GM21447 (cell line): ENCODE measurements around the gene CACNA1S.
A peak's percentile ranks its signal among the peaks of the same experiment; 100 is the strongest.

Experiments used
- ATAC-seq: cut with Tn5 transposase; IDR thresholded peaks from one replicate; pipeline ENCODE4 v1.9.1; 2021; ENCODE audit not compliant: unreplicated experiment

CACNA1S gene

GRCh38 chr1:201068976-201069375 is 43.2 kb downstream of the CACNA1S start:
- no peak for ATAC-seq

DNA sequence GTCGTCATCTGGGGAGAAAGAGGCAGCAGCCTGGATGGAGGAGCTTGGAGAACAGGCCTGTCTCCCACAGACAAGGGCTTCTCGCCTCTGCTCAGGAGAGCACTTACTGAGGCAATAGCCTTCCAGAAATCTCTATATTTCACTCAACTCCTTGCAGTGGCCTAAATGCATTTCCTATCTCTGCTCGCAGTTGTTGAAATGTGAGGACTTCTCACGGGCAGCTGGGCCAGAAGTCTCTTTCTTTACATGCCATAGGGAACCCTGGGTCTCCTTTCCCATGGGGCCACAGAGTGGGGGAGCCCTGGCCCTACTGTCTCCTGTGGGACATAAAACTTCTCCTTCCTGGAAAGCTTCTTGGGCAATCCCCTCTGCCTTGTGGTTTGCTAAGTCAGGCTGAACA is 45.2 kb downstream of the CACNA1S start:
- no peak for ATAC-seq

GRCh38 chr1:201065686-201066085 is 46.5 kb downstream of the CACNA1S start:
- no peak for ATAC-seq

GRCh38 chr1:201064806-201065205 is 47.4 kb downstream of the CACNA1S start:
- no peak for ATAC-seq

- ATAC-seq: no peak
Observed at GRCh38 chr1:201063145-201063544, 49.1 kb downstream of the CACNA1S start.

DNA sequence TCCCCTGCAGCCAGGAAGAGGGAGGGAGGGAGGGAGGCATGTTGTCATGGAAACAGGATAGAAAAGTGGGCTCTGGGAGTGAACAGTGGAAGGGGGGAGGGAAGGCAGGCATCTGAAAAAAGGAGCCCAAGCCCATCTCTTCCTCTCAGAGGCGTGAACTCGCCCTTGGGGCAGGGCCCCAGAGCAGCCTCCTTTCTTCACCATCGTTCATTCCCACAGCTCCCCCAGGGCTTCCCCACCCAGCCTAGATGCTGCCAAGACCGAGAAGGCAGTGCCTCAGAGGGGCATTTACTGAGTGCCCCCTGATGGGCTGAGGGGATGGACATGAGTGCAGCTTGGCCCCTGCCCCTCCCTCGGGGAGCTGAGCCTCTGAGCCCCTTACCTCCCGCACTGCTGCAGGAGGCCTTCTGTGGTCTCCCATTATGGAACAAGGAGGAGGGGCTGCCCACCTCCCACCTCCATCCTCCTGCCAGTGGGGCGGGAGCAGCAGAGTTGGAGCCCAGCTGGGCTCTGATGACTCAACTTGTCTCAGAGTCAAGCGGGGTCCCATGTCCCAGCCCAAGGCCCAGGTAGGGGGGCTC is 49.6 kb downstream of the CACNA1S start:
- ATAC-seq: no peak

DNA sequence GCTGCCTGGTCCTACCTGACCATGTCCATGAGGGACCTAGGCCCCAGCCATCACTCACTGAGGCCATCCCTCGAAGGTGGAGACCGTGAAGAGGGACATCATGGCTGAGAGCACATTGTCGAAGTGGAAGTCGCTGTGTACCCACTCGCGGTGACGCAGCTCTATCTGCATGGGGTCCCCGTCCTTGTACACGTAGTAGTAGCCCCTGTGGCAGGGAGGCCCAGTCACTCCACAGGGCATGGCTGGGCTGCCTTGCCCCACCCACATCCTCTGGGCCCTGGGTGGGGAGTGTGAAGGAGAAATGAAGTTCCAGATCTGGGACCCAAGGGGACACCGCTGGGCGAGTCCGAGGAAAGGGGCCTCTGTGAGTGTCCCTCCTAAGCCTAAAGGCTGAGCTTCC is 50.3 kb downstream of the CACNA1S start:
- ATAC-seq: no peak

- ATAC-seq: no peak
Observed at GRCh38 chr1:201061049-201061448, 51.2 kb downstream of the CACNA1S start.

DNA sequence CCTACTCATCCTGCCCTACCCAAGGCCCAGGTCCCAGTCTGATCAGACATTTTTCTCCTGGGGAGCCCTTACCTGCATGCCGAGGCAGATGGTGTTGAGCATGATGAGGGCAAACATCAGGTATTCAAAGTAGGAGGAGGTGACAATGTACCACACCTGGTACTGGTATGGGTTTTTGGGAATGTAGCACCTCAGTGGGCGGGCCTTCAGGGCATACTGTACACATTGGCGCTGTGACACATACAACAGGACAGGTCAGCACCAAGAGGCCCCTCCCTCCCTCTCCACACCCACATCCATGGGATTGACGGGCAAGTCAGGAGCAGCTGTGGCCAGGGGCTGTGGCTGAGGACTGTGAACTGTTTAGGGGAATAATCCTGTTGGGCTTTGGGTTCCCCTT is 51.6 kb downstream of the CACNA1S start:
- ATAC-seq: no peak

DNA sequence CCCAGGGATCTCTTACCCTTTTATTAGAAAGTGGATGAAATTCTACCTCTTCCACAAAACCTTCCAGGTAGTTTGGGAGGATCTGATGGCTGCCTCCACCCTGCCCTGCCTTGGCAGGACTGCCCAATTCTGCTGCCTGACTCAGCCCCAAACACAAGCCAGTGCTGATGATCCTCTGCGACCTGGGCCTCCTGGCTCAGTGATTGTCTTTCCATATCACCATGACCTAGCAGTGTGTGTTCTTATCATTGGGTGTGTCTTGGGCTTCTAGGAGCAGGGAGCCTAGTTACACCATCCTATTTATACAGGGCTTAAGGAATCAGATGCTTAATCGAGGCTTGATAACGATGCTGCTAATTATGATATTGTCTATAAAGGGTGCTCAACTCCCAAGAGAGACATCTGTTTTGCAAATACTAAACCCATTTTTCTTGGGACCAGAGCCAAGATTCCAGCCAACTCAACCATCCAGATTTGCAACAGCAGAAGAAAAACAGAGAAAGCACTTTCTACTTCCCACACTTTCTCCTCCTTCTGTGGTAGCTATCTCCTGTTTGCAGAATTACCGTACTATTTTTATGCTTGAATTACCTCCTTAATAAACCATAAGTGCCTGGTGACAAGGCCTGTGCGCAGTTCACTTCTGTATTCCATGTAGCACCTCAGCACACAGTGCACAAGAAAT is 52.2 kb downstream of the CACNA1S start:
- no peak for ATAC-seq

DNA sequence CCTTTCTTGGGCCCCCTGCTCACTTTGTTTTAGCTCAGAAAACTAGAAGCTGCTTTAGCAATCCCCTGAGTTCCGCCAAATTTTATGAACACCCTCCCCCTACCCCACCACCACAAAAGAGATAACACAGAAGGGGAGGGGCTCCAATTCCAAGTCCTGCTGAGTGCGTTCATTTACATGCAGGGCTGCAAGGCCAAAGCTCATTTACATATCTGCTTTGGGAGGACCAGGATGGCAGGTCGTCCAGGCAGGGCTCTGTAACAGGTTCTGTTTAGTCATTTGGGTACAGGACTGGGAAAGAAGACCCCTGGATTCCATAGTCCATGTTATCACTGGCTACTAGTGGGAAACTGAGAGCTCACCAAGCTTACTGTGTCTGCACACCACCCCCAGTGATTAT is 52.8 kb downstream of the CACNA1S start:
- no peak for ATAC-seq

DNA sequence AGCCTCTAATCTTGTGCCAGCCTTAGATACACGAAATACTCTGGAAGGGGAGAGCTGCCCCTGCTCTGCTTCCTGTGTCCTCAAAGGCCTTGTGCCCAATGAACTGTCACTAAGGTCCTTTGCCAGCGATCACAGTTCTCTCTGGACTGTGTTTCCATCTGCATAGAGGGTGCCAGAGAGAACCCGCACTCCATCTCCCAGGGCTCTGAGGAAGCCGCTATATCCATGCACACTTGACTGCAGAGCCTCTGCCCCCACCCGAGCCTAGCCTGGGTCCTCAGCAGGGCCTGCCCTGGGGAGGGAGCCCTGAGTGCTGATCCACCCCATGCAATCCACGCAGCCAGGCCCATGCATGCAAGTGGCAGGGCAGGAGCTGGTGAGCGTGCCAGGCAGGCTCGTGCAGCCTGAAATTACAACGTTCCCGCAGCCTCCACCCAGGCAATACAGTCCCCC is 58.1 kb downstream of the CACNA1S start:
- ATAC-seq: no peak

DNA sequence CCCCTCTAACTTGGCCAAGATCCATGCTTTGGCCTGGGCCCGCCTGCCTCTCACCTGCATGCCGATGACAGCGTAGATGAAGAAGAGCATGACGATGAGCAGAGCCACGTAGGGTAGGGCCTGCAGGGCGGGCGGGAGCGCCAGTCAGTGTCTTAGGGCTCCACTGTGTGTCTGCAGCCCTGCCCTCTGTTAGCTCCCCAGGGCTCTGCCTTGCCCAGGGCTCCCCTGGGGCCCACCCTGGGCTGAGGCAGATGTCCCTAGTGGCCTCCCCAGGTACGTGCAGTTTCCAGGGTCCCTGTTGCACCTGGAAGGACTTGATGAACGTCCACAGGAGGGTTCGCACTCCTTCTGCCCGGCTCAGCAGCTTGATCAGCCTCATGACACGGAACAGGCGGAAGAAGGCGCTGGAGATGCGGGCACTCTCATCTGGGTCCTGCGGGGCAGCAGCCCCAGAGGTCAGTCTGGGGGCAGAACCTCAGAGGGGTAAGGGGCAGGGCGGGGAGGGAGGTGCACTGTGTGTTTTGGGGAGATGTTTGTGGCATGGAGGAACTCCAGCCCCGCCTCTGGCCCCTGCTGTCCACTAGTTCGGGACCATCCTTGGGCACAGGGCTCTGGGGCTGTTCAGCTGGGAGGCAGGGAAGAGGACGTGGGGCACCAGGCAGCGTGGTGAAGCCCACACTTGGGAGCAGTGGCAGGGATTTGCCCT is 58.9 kb downstream of the CACNA1S start:
- no peak for ATAC-seq

DNA sequence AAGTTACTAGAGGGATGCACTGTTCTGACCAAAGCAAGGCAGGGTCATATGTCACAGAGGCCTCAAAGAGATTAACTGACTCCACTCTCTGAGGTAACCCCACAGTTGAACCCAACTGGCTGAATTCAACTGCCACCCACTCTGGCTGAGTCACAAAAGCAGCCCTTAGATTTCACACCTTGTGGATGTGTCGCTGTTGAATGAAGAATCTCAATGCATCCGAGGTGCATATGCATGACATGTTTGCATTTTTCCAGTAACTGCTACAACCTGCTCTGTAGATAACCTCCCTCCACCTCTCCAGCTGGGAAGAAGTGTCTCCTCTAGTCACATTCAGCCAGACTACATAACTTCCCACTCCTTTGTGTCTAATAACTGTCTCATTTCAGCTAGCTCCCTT is 60.8 kb downstream of the CACNA1S start:
- ATAC-seq: no peak

GRCh38 chr1:201050515-201051277 is 61.5 kb downstream of the CACNA1S start:
- ATAC-seq: no peak

DNA sequence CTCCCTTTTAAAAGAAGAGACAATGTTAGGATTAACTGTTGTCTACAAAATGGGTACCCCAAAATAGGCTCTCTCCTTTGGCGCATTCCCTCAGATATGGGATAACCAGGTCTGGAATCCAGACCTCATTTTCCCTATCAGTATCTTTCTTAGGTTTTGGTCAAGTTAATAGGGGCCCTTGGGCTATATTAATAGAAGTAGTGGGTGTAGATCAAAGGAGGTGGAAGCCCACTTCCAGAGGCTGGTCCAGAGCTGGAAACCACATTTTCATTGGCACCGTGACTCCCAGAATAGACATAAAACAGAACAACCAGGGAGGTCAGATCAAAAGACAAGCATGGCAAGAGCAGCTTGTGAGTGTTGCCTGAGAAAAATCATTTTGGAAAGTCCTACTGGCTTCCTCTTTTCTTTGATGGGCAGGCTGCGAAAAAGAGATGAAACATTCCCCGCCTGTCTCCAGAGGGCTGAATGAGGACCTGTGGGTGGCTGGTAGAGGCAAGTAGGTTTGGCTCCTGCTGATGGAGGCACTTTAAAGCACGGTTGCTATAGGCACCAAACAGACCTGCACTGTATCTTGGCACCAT is 62.9 kb downstream of the CACNA1S start:
- ATAC-seq: no peak

DNA sequence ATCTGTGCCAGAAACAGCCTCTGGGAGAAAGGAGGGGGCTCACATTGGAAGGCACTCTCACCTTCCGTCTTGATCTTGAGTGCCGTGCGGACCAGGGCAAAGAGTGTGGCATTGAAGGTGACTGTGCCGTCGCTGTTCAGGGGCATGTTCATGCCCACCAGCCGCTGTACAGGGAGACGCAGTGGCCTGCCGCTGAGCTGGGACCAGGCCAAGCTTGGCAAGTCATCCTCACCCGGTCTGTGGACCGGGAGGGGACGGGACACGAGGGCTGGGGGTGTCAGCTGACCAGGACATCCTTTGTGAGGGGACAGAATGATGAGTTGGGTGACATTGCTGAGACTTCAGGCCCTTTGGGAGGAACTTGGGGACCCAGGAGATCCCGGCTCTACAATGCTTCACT is 63.7 kb downstream of the CACNA1S start:
- no peak for ATAC-seq

GRCh38 chr1:201044119-201044518 is 68.1 kb downstream of the CACNA1S start:
- ATAC-seq: no peak

- ATAC-seq: peak; percentile 63
Observed at GRCh38 chr1:201042779-201043461, 69.3 kb downstream of the CACNA1S start.

DNA sequence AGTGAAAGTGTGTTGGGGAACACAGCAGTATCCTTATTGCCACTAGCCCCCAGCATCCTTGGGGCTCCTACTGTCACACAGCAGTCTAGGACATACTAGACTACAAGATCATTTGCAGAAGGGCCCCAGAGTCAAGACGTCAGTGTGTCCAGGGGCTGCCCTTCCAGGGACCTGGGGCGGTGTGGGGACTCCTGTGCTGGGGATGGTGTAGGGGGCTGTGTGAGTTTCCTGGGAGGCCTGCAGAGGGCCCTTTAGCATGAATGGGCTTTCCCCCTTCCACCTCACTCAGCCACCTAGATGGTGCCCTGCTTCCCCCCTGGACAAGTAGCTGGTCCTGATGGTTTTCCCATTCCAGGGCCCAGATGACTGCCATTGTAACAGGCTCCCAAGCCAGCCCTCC is 71.2 kb downstream of the CACNA1S start:
- ATAC-seq: no peak

DNA sequence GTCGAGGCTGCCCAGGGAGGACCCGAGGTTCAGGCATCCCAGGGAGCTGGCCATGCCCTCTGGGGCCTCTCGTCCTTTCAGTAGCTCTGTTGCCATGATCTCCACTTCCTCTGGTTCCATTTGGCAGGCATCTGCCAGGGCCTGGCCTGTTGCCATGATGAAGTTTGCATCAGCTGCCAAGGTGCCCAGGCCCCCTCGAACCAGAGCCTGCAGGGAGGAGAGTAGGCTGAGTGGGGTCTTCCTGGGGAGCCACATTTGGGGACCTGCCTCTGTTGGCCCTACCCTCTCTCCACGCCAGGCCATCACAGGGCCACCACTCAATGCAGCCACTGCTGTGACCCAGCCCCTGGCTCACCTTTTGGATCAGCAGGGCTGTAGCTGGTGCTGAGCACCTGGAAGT is 72.3 kb downstream of the CACNA1S start:
- no peak for ATAC-seq
